Measurements from ENCODE around the gene HID1. TPM values are rescaled to one million over a fixed set of nuclear protein-coding genes. Genes with fewer than 3 reads are reported as not detected.

HID1 gene
- total and polyA plus RNA-seq, 2 of the 4 experiments (the other 2 are of a cell fraction), result 0.18 to 1.7 TPM

- no peak for TF ChIP-seq CEBPB (IDR thresholded peaks at IDR 0.05; ENCODE audit: low read depth, low read length)
Measured at GRCh38 chr17:74960570-74961342, 11.8 kb downstream of the HID1 start (continued).

GRCh38 chr17:74959826-74960515 lies 12.6 kb downstream of the HID1 start:
- H2BK20ac ChIP-seq (ENCODE audit: low read depth, low read length), result no peak overlapping the region
- no peak overlapping the region for H3K27ac ChIP-seq (ENCODE audit: insufficient read depth, low read length)
- POLR2A ChIA-PET (ENCODE audit: unreplicated experiment), result interaction anchor here (0.6 kb wide), 1 partner anchor 75 kb away, joined by 3 read pairs; no protein-coding TSS in a partner anchor
- 81% methylated on average over 6 of the region's 14 CpGs; no CpG with 5 or more reads in 1 of the 2 experiments for WGBS, 2 experiments (ENCODE audit: extremely low coverage in 2 of 2, insufficient read length in 1 of 2)
- no peak overlapping the region for H2AK5ac ChIP-seq (ENCODE audit: low read depth, low read length)
- no peak overlapping the region for H3K4me2 ChIP-seq (ENCODE audit: low read depth, low read length)
- no peak overlapping the region for H3K23ac ChIP-seq (ENCODE audit: low read depth, low read length)
- peak; percentile 15 for DNase-seq
- in situ Hi-C loops (cut with MboI; ENCODE audit: low sequenced_read_pairs) (loop anchor here (10.0 kb wide), 2 partner anchors 215 to 245 kb away; partner anchors contain the start of genes NHERF1 and NUP85), dilution Hi-C loops (cut with HindIII; ENCODE audit: low sequenced_read_pairs, unreplicated experiment) (no loop called here), intact Hi-C loops (cut with micrococcal nuclease) (loop anchor here (5.0 kb wide), 1 partner anchor 87 kb away; the partner anchor contains the start of genes ATP5PD and KCTD2)
- peak; percentile 19; the same call in 1 of the 2 replicates for ATAC-seq (ENCODE audit: low read depth)
- no peak overlapping the region for H3K4ac ChIP-seq (ENCODE audit: low read depth, low read length)
- H3K9me3 ChIP-seq (ENCODE audit: control insufficient read depth, insufficient read depth, low read length), result no peaks in the 10 kb centered on the region
- no peak overlapping the region for H4K8ac ChIP-seq (ENCODE audit: low read depth in 2 of 2, low read length in 2 of 2)
- no TSS peak for BruUV-seq (replicated peaks)
- no peak overlapping the region for H4K91ac ChIP-seq (ENCODE audit: insufficient read depth, low read depth, low read length)
- H4K20me1 ChIP-seq (ENCODE audit: insufficient read depth, low read length), result no peaks in the 10 kb centered on the region
- peak overlapping the region; percentile 83 for H2AFZ ChIP-seq (replicated peaks; ENCODE audit: low read length, poor library complexity)
- H3K27me3 ChIP-seq (ENCODE audit: control insufficient read depth, insufficient read depth, low read length), result peaks cover 11% of the 10 kb centered on the region
- no peak overlapping the region for H2BK120ac ChIP-seq (ENCODE audit: low read depth, low read length)
- no peak overlapping the region for H3K18ac ChIP-seq (ENCODE audit: low read depth, low read length)
- H4K5ac ChIP-seq (ENCODE audit: low read depth, low read length), result no peak overlapping the region
- H3K14ac ChIP-seq (replicated peaks; ENCODE audit: low read depth, low read length), result no peak overlapping the region
- no peak overlapping the region for H2BK5ac ChIP-seq (ENCODE audit: low read depth, low read length, poor library complexity, severe bottlenecking)
- H3K36me3 ChIP-seq (ENCODE audit: control insufficient read depth, insufficient read depth, low read length), result no peaks in the 10 kb centered on the region
- no peaks in the 10 kb centered on the region for H3K79me1 ChIP-seq (ENCODE audit: low read depth in 1 of 2, low read length in 2 of 2)
- H3K4me1 ChIP-seq (ENCODE audit: control insufficient read depth, insufficient read depth, low read length), result 0 out of 2 replicates have a peak, but pooled peaks cover 1% of the 10 kb centered on the region
- H3K4me3 ChIP-seq (ENCODE audit: insufficient read depth, low read depth, low read length), result no peak overlapping the region
- no peak overlapping the region for H3K9ac ChIP-seq (ENCODE audit: low read depth, low read length)
- H2BK15ac ChIP-seq (ENCODE audit: low read depth, low read length), result no peak overlapping the region
- no peak overlapping the region for H3K56ac ChIP-seq (ENCODE audit: extremely low read depth, insufficient read depth, low read length)
- TF ChIP-seq USF2 (IDR thresholded peaks at IDR 0.05; ENCODE audit: low read depth, low read length), result peak; percentile 70; the same call in 1 of the 2 replicates
- TF ChIP-seq MXI1 (IDR thresholded peaks at IDR 0.05; ENCODE audit: borderline replicate concordance, low read depth, low read length), result no peak
- H3K9me1 ChIP-seq (ENCODE audit: insufficient read depth, low read length), result no peaks in the 10 kb centered on the region
- CTCF ChIA-PET, result interaction anchor here (0.6 to 2.4 kb wide), 4 partner anchors 72 to 186 kb away, joined by 3 to 9 read pairs (median 4); partner anchors contain the start of gene FDXR
- no peak overlapping the region for H2AK9ac ChIP-seq (replicated peaks; ENCODE audit: low read depth, low read length, poor library complexity)
